K562 (cell line): Measurements from ENCODE around the gene LGALS12. TPM values are rescaled to one million over a fixed set of nuclear protein-coding genes. Genes with fewer than 3 reads are reported as not detected.

Experiments
- ATAC-seq: fragments of 200-7000 bp; cut with Tn5 transposase; 3 replicates; pipeline ENCODE4 v1.9.1; 2020; ENCODE audit warnings: moderate library complexity
- BruUV-seq: library from RNA; stranded (reverse); fragments of 400-500 nt; replicated peaks from 2 replicates; lab custom pipeline; 2021; lab: Mats Ljungman, UMichigan
- CTCF ChIA-PET: fragments of 300-600 bp; formaldehyde crosslinking; extraction: SDS; loops from one replicate; lab custom pipeline; 2021; ENCODE audit warnings: low intra/inter-chr PET ratio; lab: Yijun Ruan, JAX
- POLR2A ChIA-PET: fragments of 300-600, 350-650 bp; sonication (Branson Sonifier 250); formaldehyde crosslinking; extraction: SDS; loops from one replicate; lab custom pipeline; 2021; ENCODE audit warnings: antibody characterized with exemption, inconsistent platforms; lab: Yijun Ruan, JAX
- DNase-seq, 4 experiments: peaks; one replicate each; pipeline versions ENCODE4 v3.0.0 to v3.0.0-alpha.2; 2011 to 2018; ENCODE audit warnings: low spot score in 3 of 4, mixed read lengths in 3 of 4; ENCODE audit errors: extremely low read depth in 1 of 4
- FAIRE-seq: peaks from 2 replicates; lab custom pipeline; 2011; peaks lifted over from hg19 to GRCh38; lab: Jason Lieb, UNC
- H2AFZ ChIP-seq: 2 replicates; pipeline ENCODE4 v1.6.0; 2011; ENCODE audit warnings: low read depth, low read length, control low read depth, inconsistent platforms
- H3K27ac ChIP-seq: fragments of 200-600 bp; 3 replicates; pipeline ENCODE4 v1.8.0; 2011; ENCODE audit warnings: low read depth, mild to moderate bottlenecking, control low read depth, inconsistent platforms, low read length, moderate library complexity, mixed read lengths; ENCODE audit errors: extremely low read depth
- H3K27me3 ChIP-seq, 2 experiments: fragments of 300-600 bp in 1 of 2; 2 replicates in 1 of 2; 3 replicates in 1 of 2; pipeline versions ENCODE4 v1.6.0 to v1.8.0; 2011; ENCODE audit warnings: inconsistent platforms in 2 of 2, low read length in 2 of 2, mild to moderate bottlenecking in 1 of 2, mixed read lengths in 1 of 2, moderate library complexity in 1 of 2; ENCODE audit not compliant: control insufficient read depth in 2 of 2, insufficient read depth in 2 of 2
- H3K36me3 ChIP-seq: fragments of 300-600 bp; 3 replicates; pipeline ENCODE4 v1.8.0; 2011; ENCODE audit warnings: mild to moderate bottlenecking, low read length, inconsistent platforms; ENCODE audit not compliant: control insufficient read depth, insufficient read depth
- H3K4me1 ChIP-seq, 2 experiments: fragments of 200-600 bp in 1 of 2; replicated peaks in 1 of 2; 2 replicates in 1 of 2; 3 replicates in 1 of 2; pipeline versions ENCODE4 v1.5.1 to v1.8.0; 2011; ENCODE audit warnings: inconsistent platforms in 2 of 2, low read length in 2 of 2, mild to moderate bottlenecking in 1 of 2, mixed read lengths in 1 of 2, moderate library complexity in 1 of 2; ENCODE audit not compliant: control insufficient read depth in 2 of 2, insufficient read depth in 2 of 2
- H3K4me2 ChIP-seq: 2 replicates; pipeline ENCODE4 v1.6.1; 2011; ENCODE audit warnings: low read length, control low read depth, inconsistent platforms, mixed read lengths; ENCODE audit not compliant: insufficient read depth
- H3K4me3 ChIP-seq: fragments of 200-600 bp; sonication (generic), shearing (Covaris generic); 2 replicates; pipeline ENCODE4 v1.5.1; 2016; ENCODE audit warnings: control low read depth, inconsistent platforms
- H3K79me2 ChIP-seq: fragments of 200-600 bp; 3 replicates; pipeline ENCODE4 v1.8.0; 2011; ENCODE audit warnings: low read length, inconsistent platforms; ENCODE audit not compliant: control insufficient read depth, insufficient read depth
- H3K9ac ChIP-seq, 2 experiments: 2 replicates each; pipeline versions ENCODE4 v1.6.0 to v1.6.1; 2011; ENCODE audit warnings: low read depth in 2 of 2, low read length in 2 of 2, control low read depth in 1 of 2, inconsistent platforms in 1 of 2, mild to moderate bottlenecking in 1 of 2, mixed read lengths in 1 of 2; ENCODE audit not compliant: insufficient read depth in 1 of 2
- H3K9me1 ChIP-seq: one replicate; pipeline ENCODE4 v1.6.0; 2011; ENCODE audit warnings: inconsistent platforms, mild to moderate bottlenecking, low read length, moderate library complexity; ENCODE audit not compliant: control insufficient read depth, insufficient read depth
- H3K9me3 ChIP-seq: replicated peaks from 2 replicates; pipeline ENCODE4 v1.5.1; 2011; ENCODE audit warnings: low read depth, low read length, inconsistent platforms; ENCODE audit not compliant: control insufficient read depth, insufficient read depth
- H4K20me1 ChIP-seq: replicated peaks from 2 replicates; pipeline ENCODE4 v1.6.1; 2011; ENCODE audit warnings: low read length, inconsistent platforms, mixed read lengths; ENCODE audit not compliant: control insufficient read depth, insufficient read depth
- EGR1 ChIP-seq: fragments of 450-650 bp; conservative IDR thresholded peaks from 2 replicates; pipeline ENCODE4 v1.6.1; 2017; ENCODE audit warnings: mild to moderate bottlenecking
- KDM4B ChIP-seq, 2 experiments: fragments of 450-650 bp in 1 of 2; sonication (generic) in 1 of 2; IDR thresholded peaks; 2 replicates each; pipeline ENCODE4 v1.6.1; 2016 to 2017; ENCODE audit warnings: borderline replicate concordance in 2 of 2, antibody characterized with exemption in 1 of 2, low read depth in 1 of 2, mild to moderate bottlenecking in 1 of 2
- NEUROD1 ChIP-seq: fragments of 150-350 bp; IDR thresholded peaks from 2 replicates; pipeline ENCODE4 v1.6.1; 2014; ENCODE audit warnings: borderline replicate concordance, low read length, low read depth; ENCODE audit not compliant: partially characterized antibody
- POLR2A ChIP-seq: fragments of 450-650 bp; conservative IDR thresholded peaks from 2 replicates; pipeline ENCODE4 v1.6.1; 2016
- RBM34 ChIP-seq: fragments of 200-400 bp; formaldehyde crosslinking; IDR thresholded peaks from 2 replicates; pipeline ENCODE4 v1.6.1; 2018; ENCODE audit warnings: low read length, borderline replicate concordance; ENCODE audit not compliant: insufficient read depth
- RHOXF2B ChIP-seq: fragments of 250-450 bp; sonication (Bioruptor Pico); conservative IDR thresholded peaks from 2 replicates; pipeline ENCODE4 v1.5.1; 2021
- SRSF3 ChIP-seq: fragments of 200-400 bp; formaldehyde crosslinking; IDR thresholded peaks from 2 replicates; pipeline ENCODE4 v1.6.1; 2016; ENCODE audit warnings: mild to moderate bottlenecking, low read length, moderate library complexity; ENCODE audit not compliant: insufficient read depth
- ZBED1 ChIP-seq: IDR thresholded peaks from 2 replicates; pipeline ENCODE4 v1.6.1; 2014
- ZEB2 ChIP-seq: fragments of 450-650 bp; IDR thresholded peaks from 2 replicates; pipeline ENCODE4 v1.6.1; 2016
- ZNF239 ChIP-seq: fragments of 250-450 bp; sonication (Bioruptor Pico); IDR thresholded peaks from 2 replicates; pipeline ENCODE4 v1.4.0; 2020; ENCODE audit warnings: mild to moderate bottlenecking
- ZNF764 ChIP-seq: fragments of 250-450 bp; sonication (Bioruptor Pico); IDR thresholded peaks from 2 replicates; pipeline ENCODE4 v1.4.0; 2020; ENCODE audit warnings: low read depth, mild to moderate bottlenecking, moderate library complexity
- ZNF778 ChIP-seq: fragments of 450-650 bp; formaldehyde crosslinking; IDR thresholded peaks from 2 replicates; pipeline ENCODE4 v1.4.0; 2020; ENCODE audit warnings: mild to moderate bottlenecking, moderate library complexity
- ZNF79 ChIP-seq: fragments of 250-450 bp; sonication (Bioruptor Pico); IDR thresholded peaks from 2 replicates; pipeline ENCODE4 v1.4.0; 2020; ENCODE audit warnings: low read depth, mild to moderate bottlenecking, moderate library complexity
- WGBS: fragments of 100-300 bp; shearing (Covaris generic); methylation state at CpG from one replicate; pipeline ENCODE4 v1.1.6; 2016; ENCODE audit warnings: low coverage, mixed read lengths; ENCODE audit not compliant: insufficient coverage; ENCODE audit errors: missing lambda C conversion rate; 5-methylcytosine and 5-hydroxymethylcytosine counted together
- in situ Hi-C: fragments of 300-500 bp; cut with MboI; formaldehyde crosslinking; loops from 4 replicates; pipeline ENCODE4 v1.15.0; 2018; ENCODE audit warnings: inconsistent platforms, mixed read lengths
- intact Hi-C: fragments of 100-400 bp; cut with micrococcal nuclease; formaldehyde crosslinking; loops from 2 replicates; pipeline ENCODE4 v1.14.2; 2022
- polyA plus RNA-seq, 8 experiments: library from polyadenylated mRNA; depleted of rRNA in 4 of 8; stranded (reverse) in 5 of 8; unstranded in 3 of 8; fragments of >200 nt; fragmentation: Nextera tagmentation in 2 of 8; fragmentation: Illumina TruSeq in 1 of 8; extraction: Ambion mirVana in 2 of 8; extraction: Trizol in 1 of 8; gene quantifications; 2 replicates each; pipeline versions ENCODE4 v1.2.1 to v1.2.3, GENCODE V29; 2011 to 2014; ENCODE audit warnings: inconsistent platforms in 1 of 8, missing spikeins in 1 of 8
- total RNA-seq, 7 experiments: library from RNA; depleted of rRNA in 6 of 7; stranded (reverse); fragments of >200 nt in 6 of 7; fragmentation: Illumina TruSeq in 2 of 7; extraction: Trizol in 2 of 7; gene quantifications; 2 replicates each; pipeline versions ENCODE4 v1.2.1 to v1.2.3, GENCODE V29; 2011 to 2021; ENCODE audit warnings: low replicate concordance in 1 of 7
- TF ChIP-seq, protein P1 (sequence below): sonication (generic); formaldehyde crosslinking; IDR thresholded peaks from 2 replicates; pipeline ENCODE4 v1.8.0; 2023; ENCODE audit warnings: missing genetic modification reagents, mild to moderate bottlenecking, borderline replicate concordance
- TF ChIP-seq, protein P2 (sequence below): sonication (generic); formaldehyde crosslinking; IDR thresholded peaks from 2 replicates; pipeline ENCODE4 v1.9.0; 2022; ENCODE audit warnings: mild to moderate bottlenecking, missing genetic modification reagents

The LGALS12 gene
- total and polyA plus RNA-seq, 9 of the 15 experiments (the other 6 are each of a cell fraction or from before 2014, with no cell fraction given), result 0.66 to 8.0 (median 5.0) TPM

DNA sequence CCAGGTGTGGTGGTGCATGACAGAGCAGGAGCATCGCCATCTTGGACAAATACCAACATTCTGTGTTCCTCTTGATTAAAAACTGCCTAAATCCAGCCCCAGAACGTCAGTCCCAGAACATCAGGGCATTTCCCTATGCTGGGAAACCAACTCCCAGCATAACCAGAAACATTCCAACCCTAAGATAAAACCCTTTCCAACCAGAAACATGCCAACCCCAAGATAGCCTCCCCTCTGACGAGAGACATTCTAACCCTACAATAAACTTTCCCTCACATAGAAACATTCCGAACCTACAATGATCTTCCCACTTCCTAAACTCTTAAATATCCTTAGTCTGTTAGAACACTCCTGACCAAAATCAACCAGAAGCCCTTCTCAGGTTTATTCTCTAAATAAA, 42.3 kb downstream of the LGALS12 start (continued):
- no peak for TF ChIP-seq NEUROD1

DNA sequence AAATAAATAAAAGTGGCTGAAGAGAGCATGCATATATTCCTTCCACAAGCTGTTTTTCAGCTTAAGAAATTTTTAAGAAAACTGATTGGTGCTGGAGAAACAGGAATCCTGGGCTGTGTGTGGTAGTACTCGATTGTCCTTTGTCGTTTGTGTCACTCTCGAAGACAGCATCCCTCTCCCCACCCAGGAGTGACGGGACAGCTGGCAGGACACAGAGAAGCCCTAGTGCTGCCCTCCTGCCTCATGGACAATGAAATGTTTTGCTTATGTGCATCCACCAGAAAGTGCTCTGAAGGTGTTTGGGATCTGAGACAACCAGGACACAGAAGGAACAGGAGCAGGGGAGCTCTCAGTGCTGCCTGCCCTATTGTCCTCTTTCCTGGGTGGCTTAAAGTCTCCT, 43.5 kb downstream of the LGALS12 start:
- ATAC-seq, result no peak
- Histone ChIP-seq H3K9me3 (no peaks in the 10 kb centered on the region), H3K9ac (no peak overlapping the region), H3K79me2 (no peaks in the 10 kb centered on the region), H3K4me3 (no peak overlapping the region), H4K20me1 (no peaks in the 10 kb centered on the region), H2AFZ (peak overlapping the region; percentile 39; the same call in 1 of the 2 replicates), H3K27me3 (peaks cover 0 to 3% of the 10 kb centered on the region in 2 experiments; a peak in 2 of 5 replicates), H3K4me2 (no peak overlapping the region), H3K36me3 (no peaks in the 10 kb centered on the region), H3K27ac (no peak overlapping the region), H3K9me1 (no peaks in the 10 kb centered on the region), H3K4me1 (no peaks in the 10 kb centered on the region; a peak in 1 of 5 replicates)
- TF ChIP-seq ZNF79 (no peak), KDM4B (IDR thresholded peaks at IDR 0.05; ENCODE audit: borderline replicate concordance in 2 of 2, low read depth in 1 of 2) (no peak), ZNF764 (CRISPR knock-in tag) (no peak), ZNF778 (CRISPR knock-in tag) (no peak), POLR2A (no peak), ZBED1 (no peak), SRSF3 (no peak), RHOXF2B (no peak), ZEB2 (no peak), RBM34 (no peak), ZNF239 (no peak), EGR1 (no peak)
- TF ChIP-seq, protein P1, sequence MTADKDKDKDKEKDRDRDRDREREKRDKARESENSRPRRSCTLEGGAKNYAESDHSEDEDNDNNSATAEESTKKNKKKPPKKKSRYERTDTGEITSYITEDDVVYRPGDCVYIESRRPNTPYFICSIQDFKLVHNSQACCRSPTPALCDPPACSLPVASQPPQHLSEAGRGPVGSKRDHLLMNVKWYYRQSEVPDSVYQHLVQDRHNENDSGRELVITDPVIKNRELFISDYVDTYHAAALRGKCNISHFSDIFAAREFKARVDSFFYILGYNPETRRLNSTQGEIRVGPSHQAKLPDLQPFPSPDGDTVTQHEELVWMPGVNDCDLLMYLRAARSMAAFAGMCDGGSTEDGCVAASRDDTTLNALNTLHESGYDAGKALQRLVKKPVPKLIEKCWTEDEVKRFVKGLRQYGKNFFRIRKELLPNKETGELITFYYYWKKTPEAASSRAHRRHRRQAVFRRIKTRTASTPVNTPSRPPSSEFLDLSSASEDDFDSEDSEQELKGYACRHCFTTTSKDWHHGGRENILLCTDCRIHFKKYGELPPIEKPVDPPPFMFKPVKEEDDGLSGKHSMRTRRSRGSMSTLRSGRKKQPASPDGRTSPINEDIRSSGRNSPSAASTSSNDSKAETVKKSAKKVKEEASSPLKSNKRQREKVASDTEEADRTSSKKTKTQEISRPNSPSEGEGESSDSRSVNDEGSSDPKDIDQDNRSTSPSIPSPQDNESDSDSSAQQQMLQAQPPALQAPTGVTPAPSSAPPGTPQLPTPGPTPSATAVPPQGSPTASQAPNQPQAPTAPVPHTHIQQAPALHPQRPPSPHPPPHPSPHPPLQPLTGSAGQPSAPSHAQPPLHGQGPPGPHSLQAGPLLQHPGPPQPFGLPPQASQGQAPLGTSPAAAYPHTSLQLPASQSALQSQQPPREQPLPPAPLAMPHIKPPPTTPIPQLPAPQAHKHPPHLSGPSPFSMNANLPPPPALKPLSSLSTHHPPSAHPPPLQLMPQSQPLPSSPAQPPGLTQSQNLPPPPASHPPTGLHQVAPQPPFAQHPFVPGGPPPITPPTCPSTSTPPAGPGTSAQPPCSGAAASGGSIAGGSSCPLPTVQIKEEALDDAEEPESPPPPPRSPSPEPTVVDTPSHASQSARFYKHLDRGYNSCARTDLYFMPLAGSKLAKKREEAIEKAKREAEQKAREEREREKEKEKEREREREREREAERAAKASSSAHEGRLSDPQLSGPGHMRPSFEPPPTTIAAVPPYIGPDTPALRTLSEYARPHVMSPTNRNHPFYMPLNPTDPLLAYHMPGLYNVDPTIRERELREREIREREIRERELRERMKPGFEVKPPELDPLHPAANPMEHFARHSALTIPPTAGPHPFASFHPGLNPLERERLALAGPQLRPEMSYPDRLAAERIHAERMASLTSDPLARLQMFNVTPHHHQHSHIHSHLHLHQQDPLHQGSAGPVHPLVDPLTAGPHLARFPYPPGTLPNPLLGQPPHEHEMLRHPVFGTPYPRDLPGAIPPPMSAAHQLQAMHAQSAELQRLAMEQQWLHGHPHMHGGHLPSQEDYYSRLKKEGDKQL (CRISPR knock-in tag), result no peak
- TF ChIP-seq, protein P2, sequence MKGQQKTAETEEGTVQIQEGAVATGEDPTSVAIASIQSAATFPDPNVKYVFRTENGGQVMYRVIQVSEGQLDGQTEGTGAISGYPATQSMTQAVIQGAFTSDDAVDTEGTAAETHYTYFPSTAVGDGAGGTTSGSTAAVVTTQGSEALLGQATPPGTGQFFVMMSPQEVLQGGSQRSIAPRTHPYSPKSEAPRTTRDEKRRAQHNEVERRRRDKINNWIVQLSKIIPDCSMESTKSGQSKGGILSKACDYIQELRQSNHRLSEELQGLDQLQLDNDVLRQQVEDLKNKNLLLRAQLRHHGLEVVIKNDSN, result no peak
- no peak for FAIRE-seq
- intact Hi-C loops (no loop called here), in situ Hi-C loops (no loop called here)
- POLR2A ChIA-PET, result interaction anchor here (1.5 kb wide), 1 partner anchor 11 kb away, joined by 3 read pairs; no protein-coding TSS in a partner anchor
- 29% methylated on average over 4 of the region's 4 CpGs for WGBS
- CTCF ChIA-PET, result no interaction called here
- DNase-seq, result no peak
- no TSS peak for BruUV-seq
